Progenitor cell of endocrine pancreas (in vitro differentiated cells): ENCODE measurements around the gene RNLS. TPM values are rescaled to one million over a fixed set of nuclear protein-coding genes. Genes with fewer than 3 reads are reported as not detected.

Experiments used
- DNase-seq: peaks from one replicate; pipeline ENCODE4 v3.0.0; 2021; ENCODE audit warnings: low spot score; ENCODE audit not compliant: unreplicated experiment
- H3K27ac Mint-ChIP-seq: 2 replicates; pipeline ENCODE4 v1.8.0; 2021; ENCODE audit warnings: mild to moderate bottlenecking, moderate library complexity, mixed read lengths
- H3K27me3 Mint-ChIP-seq: 2 replicates; pipeline ENCODE4 v1.8.0; 2021; ENCODE audit warnings: mixed read lengths
- H3K36me3 Mint-ChIP-seq: 2 replicates; pipeline ENCODE4 v1.8.0; 2022; ENCODE audit warnings: mixed read lengths; ENCODE audit not compliant: insufficient read depth
- H3K4me1 Mint-ChIP-seq: 2 replicates; pipeline ENCODE4 v1.8.0; 2021; ENCODE audit warnings: low read depth, mixed read lengths
- H3K4me3 Mint-ChIP-seq: 2 replicates; pipeline ENCODE4 v1.8.0; 2021; ENCODE audit warnings: low read depth, mild to moderate bottlenecking, moderate library complexity, mixed read lengths
- H3K9me3 Mint-ChIP-seq: 2 replicates; pipeline ENCODE4 v1.8.0; 2021; ENCODE audit warnings: low read depth, mixed read lengths
- CTCF ChIP-seq: fragments of 200-600 bp; sonication (generic); IDR thresholded peaks from one replicate; pipeline ENCODE4 v1.5.0; 2021; ENCODE audit warnings: antibody characterized with exemption, mild to moderate bottlenecking; ENCODE audit not compliant: unreplicated experiment
- long read RNA-seq: library from polyadenylated mRNA; unstranded; transcript quantifications from one replicate; pipeline ENCODE4 v2.0.0, GENCODE V29; 2020
- total RNA-seq: library from RNA; stranded (reverse); gene quantifications from 2 replicates; pipeline ENCODE4 v1.2.1, GENCODE V29; 2021

Gene RNLS
- total RNA-seq, result 7.5 and 9.2 TPM in 2 replicates
- long read RNA-seq, partial matches to known transcripts, result 0 of 2 reads
- long read RNA-seq, other reads (novel, unspliced or antisense), result 0 of 2 reads

DNA sequence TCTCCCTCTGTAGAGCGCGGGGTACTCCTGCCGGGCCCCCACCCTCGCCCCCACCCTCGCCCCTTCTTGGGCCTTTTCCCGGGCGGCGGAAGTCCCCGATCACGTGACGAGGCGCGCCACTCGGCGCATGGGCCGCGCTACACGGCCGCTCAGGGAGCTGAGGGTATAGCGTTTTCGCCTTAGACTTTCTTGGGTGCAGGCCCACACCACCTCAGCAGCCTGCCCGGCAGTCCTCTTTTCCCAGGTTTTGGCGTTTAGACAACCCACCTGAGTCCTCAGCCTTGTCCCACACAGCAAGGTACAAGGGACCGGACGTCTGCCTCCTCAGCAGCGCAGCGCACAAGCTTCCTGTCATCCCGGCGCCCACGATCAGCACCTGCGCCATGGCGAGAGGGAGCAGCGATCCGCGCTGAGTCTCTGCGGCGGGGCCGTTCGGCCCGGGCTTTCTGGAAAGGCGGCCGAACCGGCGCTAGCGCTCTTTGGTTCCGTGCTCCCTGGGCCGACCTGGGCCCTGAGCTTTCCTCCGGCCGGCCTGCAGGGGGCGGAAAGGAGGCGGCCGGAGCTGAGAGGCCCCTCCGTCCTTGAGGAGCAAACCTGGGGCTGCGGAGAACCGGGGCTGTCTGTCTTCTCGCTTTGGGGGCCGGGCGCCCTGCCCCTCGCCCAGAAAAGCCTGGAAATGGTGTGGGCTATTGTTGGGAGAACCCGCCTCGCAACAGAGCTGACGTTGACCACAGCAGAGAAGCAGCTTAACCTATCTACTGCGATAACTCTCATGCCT lies at the start of gene RNLS:
Gene RNLS, minus strand, starts transcription at position 513 of the 778 bp plus-strand sequence.
- H3K27me3 Mint-ChIP-seq, result peaks cover 11% of the 10 kb centered on the region
- peak within 1 kb of the TSS; percentile 86 for H3K4me3 Mint-ChIP-seq
- DNase-seq, result peak; percentile 58
- H3K9me3 Mint-ChIP-seq, result peaks cover 7% of the 10 kb centered on the region
- H3K36me3 Mint-ChIP-seq, result no peaks in the 10 kb centered on the region
- peak within 1 kb of the TSS; percentile 97 for H3K27ac Mint-ChIP-seq
- peak; percentile 86 for TF ChIP-seq CTCF
- H3K4me1 Mint-ChIP-seq, result peaks cover 2% of the 10 kb centered on the region

- no peak for DNase-seq
- peaks cover 2% of the 10 kb centered on the region for H3K27me3 Mint-ChIP-seq
- no peak overlapping the region for H3K27ac Mint-ChIP-seq
- TF ChIP-seq CTCF, result no peak
- peaks cover 11% of the 10 kb centered on the region for H3K9me3 Mint-ChIP-seq
- H3K4me1 Mint-ChIP-seq, result no peaks in the 10 kb centered on the region
- H3K4me3 Mint-ChIP-seq, result no peak overlapping the region
- no peaks in the 10 kb centered on the region for H3K36me3 Mint-ChIP-seq
These were observed 41.7 kb upstream of the RNLS start for GRCh38 chr10:88624840-88625239.

DNA sequence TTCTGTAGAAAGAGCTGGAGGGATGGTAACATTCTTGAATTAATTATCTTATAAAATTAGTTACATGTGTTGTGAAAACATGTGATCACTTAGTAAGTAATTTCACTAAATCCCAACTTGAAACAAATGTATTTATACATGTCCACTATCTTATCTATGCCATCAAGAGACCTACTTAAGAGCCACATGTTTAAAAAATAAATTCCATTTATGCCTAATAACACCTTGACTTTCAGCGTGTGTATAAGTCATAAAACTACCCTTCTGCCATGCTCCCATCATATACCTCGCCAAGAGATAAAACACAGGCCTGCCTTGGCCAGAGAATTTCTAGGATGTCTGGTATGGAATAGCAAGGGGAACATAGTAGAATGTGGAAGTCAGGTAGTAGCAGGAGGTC lies 40.7 kb upstream of the RNLS start:
- Mint-ChIP-seq H3K4me3 (no peak overlapping the region), H3K36me3 (no peaks in the 10 kb centered on the region), H3K27ac (no peak overlapping the region), H3K4me1 (no peaks in the 10 kb centered on the region), H3K9me3 (peaks cover 11% of the 10 kb centered on the region), H3K27me3 (peaks cover 2% of the 10 kb centered on the region)
- no peak for DNase-seq
- TF ChIP-seq CTCF, result no peak

DNA sequence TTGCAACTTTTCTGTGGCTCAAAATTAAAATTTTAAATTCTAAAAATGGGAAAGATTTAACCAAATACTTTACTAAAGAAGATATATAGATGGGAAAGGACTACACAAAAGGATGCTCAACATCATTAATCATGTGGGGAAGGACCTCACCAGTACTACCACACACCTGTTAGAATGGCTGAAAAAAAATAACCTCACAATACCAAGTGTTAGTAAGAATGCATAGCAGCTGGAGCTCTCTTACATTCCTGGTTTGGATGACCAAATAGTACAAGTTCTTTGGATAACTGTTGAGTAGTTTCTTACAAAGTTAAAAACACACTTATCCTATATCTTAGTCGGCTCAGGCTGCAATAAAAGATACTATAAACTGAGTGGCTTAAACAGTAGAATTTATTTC lies 37.3 kb upstream of the RNLS start:
- TF ChIP-seq CTCF, result no peak
- Mint-ChIP-seq H3K27ac (no peak overlapping the region), H3K4me3 (no peak overlapping the region), H3K27me3 (peaks cover 2% of the 10 kb centered on the region), H3K9me3 (no peaks in the 10 kb centered on the region), H3K36me3 (no peaks in the 10 kb centered on the region), H3K4me1 (no peaks in the 10 kb centered on the region)
- no peak for DNase-seq

GRCh38 chr10:88618496-88618895 lies 35.4 kb upstream of the RNLS start:
- no peak overlapping the region for H3K4me3 Mint-ChIP-seq
- H3K27ac Mint-ChIP-seq, result no peak overlapping the region
- no peaks in the 10 kb centered on the region for H3K4me1 Mint-ChIP-seq
- TF ChIP-seq CTCF, result no peak
- no peaks in the 10 kb centered on the region for H3K36me3 Mint-ChIP-seq
- no peaks in the 10 kb centered on the region for H3K9me3 Mint-ChIP-seq
- peaks cover 2% of the 10 kb centered on the region for H3K27me3 Mint-ChIP-seq
- DNase-seq, result no peak
